Urinary bladder (tissue), 4 donors: ENCODE data around the gene SETD1A. TPM values are rescaled to one million over a fixed set of nuclear protein-coding genes. Genes with fewer than 3 reads are reported as not detected.
"Not testable (repeated sequence)": the region's sequence is repeated elsewhere in the genome, so short reads cannot be mapped to it uniquely, and the experiment has no call there.

Experiments used
- DNase-seq: peaks from one replicate; pipeline ENCODE4 v3.0.0-alpha.2; 2015; ENCODE audit errors: extremely low spot score
- H3K27ac ChIP-seq: one replicate; pipeline ENCODE4 v1.5.1; 2013; ENCODE audit warnings: low read depth, mild to moderate bottlenecking, moderate library complexity
- H3K36me3 ChIP-seq: one replicate; pipeline ENCODE4 v1.6.1; 2013; ENCODE audit warnings: mild to moderate bottlenecking, moderate library complexity; ENCODE audit not compliant: insufficient read depth
- H3K4me1 ChIP-seq: one replicate; pipeline ENCODE4 v1.6.1; 2013; ENCODE audit warnings: mild to moderate bottlenecking, moderate library complexity; ENCODE audit not compliant: insufficient read depth
- H3K4me3 ChIP-seq: one replicate; pipeline ENCODE4 v1.5.1; 2013; ENCODE audit warnings: low read depth, low read length
- WGBS: extraction: QIAGEN DNeasy Blood & Tissue Kit; methylation state at CpG from one replicate; pipeline ENCODE4 v1.1.7; 2013; 5-methylcytosine and 5-hydroxymethylcytosine counted together
- polyA plus RNA-seq: library from polyadenylated mRNA; stranded (reverse); fragments of 200-250 nt; gene quantifications from one replicate; pipeline ENCODE4 v1.2.3, GENCODE V29; 2013
- total RNA-seq: library from RNA; depleted of rRNA; stranded (reverse); fragments of >200 nt; gene quantifications from one replicate; pipeline ENCODE4 v1.2.3, GENCODE V29; 2014
- donor health status: healthy with polysubstance abuse.
- donor health status: healthy.

SETD1A gene
- total and polyA plus RNA-seq, 2 donors, result 2.9 to 14.6 TPM

- no peak for DNase-seq
- no peaks in the 10 kb centered on the region for H3K4me1 ChIP-seq
- no peak overlapping the region for H3K27ac ChIP-seq
- H3K4me3 ChIP-seq, result no peak overlapping the region
- WGBS, result 72% methylated on average over 6 of the region's 6 CpGs
- no peaks in the 10 kb centered on the region for H3K36me3 ChIP-seq
Observed at GRCh38 chr16:31008149-31008548, 50.6 kb downstream of the SETD1A start.

GRCh38 chr16:31008551-31008950, 51.0 kb downstream of the SETD1A start:
- no peak overlapping the region for H3K27ac ChIP-seq
- no peak for DNase-seq
- WGBS, result 90% methylated on average over 5 of the region's 5 CpGs
- H3K4me1 ChIP-seq, result no peaks in the 10 kb centered on the region
- H3K4me3 ChIP-seq, result no peak overlapping the region
- no peaks in the 10 kb centered on the region for H3K36me3 ChIP-seq

GRCh38 chr16:31009120-31009519, 51.6 kb downstream of the SETD1A start:
- 83% methylated on average over 7 of the region's 7 CpGs for WGBS
- no peaks in the 10 kb centered on the region for H3K36me3 ChIP-seq
- H3K4me1 ChIP-seq, result no peaks in the 10 kb centered on the region
- no peak overlapping the region for H3K27ac ChIP-seq
- no peak for DNase-seq
- no peak overlapping the region for H3K4me3 ChIP-seq

GRCh38 chr16:31009894-31010584, 52.5 kb downstream of the SETD1A start:
- Histone ChIP-seq H3K4me3 (peak overlapping the region; percentile 17), H3K27ac (no peak overlapping the region), H3K4me1 (no peaks in the 10 kb centered on the region), H3K36me3 (no peaks in the 10 kb centered on the region)
- WGBS, result 9% methylated on average over 36 of the region's 36 CpGs
- DNase-seq, result no peak

GRCh38 chr16:31010585-31011325, 53.2 kb downstream of the SETD1A start, which contains the start of gene STX1B:
Gene STX1B (minus strand): TSS chr16:31010638. CDS start chr16:31010396, 242 bp downstream.
- 7% methylated on average over 45 of the region's 45 CpGs for WGBS
- H3K4me1 ChIP-seq, result no peaks in the 10 kb centered on the region
- no peak within 1 kb of the TSS for H3K27ac ChIP-seq
- H3K36me3 ChIP-seq, result no peaks in the 10 kb centered on the region
- no peak for DNase-seq
- H3K4me3 ChIP-seq, result peak within 1 kb of the TSS; percentile 17

GRCh38 chr16:31011815-31012214, 54.3 kb downstream of the SETD1A start:
- not testable (repeated sequence) for H3K4me1 ChIP-seq, DNase-seq, H3K4me3 ChIP-seq, H3K27ac ChIP-seq, H3K36me3 ChIP-seq
- 83% methylated on average over 7 of the region's 7 CpGs for WGBS

GRCh38 chr16:31013292-31013691, 55.7 kb downstream of the SETD1A start:
- not testable (repeated sequence) for H3K4me3 ChIP-seq

GRCh38 chr16:31016018-31016417, 58.5 kb downstream of the SETD1A start:
- Histone ChIP-seq H3K36me3 (no peaks in the 10 kb centered on the region), H3K27ac (no peak overlapping the region), H3K4me1 (no peaks in the 10 kb centered on the region), H3K4me3 (no peak overlapping the region)
- DNase-seq, result no peak
- WGBS, result 68% methylated on average over 6 of the region's 6 CpGs

More at GRCh38 chr16:31013292-31013691, 55.7 kb downstream of the SETD1A start:
- not testable (repeated sequence) for DNase-seq, H3K4me1 ChIP-seq, H3K27ac ChIP-seq, H3K36me3 ChIP-seq

GRCh38 chr16:31017756-31018155, 60.2 kb downstream of the SETD1A start:
- H3K36me3 ChIP-seq, DNase-seq, H3K4me1 ChIP-seq, H3K4me3 ChIP-seq, H3K27ac ChIP-seq: not testable (repeated sequence)
- WGBS, result 88% methylated on average over 10 of the region's 10 CpGs

- no peak overlapping the region for H3K27ac ChIP-seq
- H3K4me1 ChIP-seq, result no peaks in the 10 kb centered on the region
Observed at GRCh38 chr16:31020536-31020935, 63.0 kb downstream of the SETD1A start.

GRCh38 chr16:31022544-31023251, 65.1 kb downstream of the SETD1A start:
- no peak overlapping the region for H3K4me3 ChIP-seq
- H3K4me1 ChIP-seq, result no peaks in the 10 kb centered on the region
- DNase-seq, result no peak
- H3K36me3 ChIP-seq, result no peaks in the 10 kb centered on the region
- no peak overlapping the region for H3K27ac ChIP-seq
- WGBS, result 82% methylated on average over 12 of the region's 12 CpGs

More at GRCh38 chr16:31020536-31020935, 63.0 kb downstream of the SETD1A start:
- 94% methylated on average over 3 of the region's 3 CpGs for WGBS
- DNase-seq, result no peak
- no peak overlapping the region for H3K4me3 ChIP-seq
- H3K36me3 ChIP-seq, result no peaks in the 10 kb centered on the region

- Histone ChIP-seq H3K4me1 (no peaks in the 10 kb centered on the region), H3K27ac (no peak overlapping the region), H3K36me3 (no peaks in the 10 kb centered on the region), H3K4me3 (no peak overlapping the region)
- no peak for DNase-seq
- 90% methylated on average over 4 of the region's 4 CpGs for WGBS
Observed at GRCh38 chr16:31023252-31023602, 65.7 kb downstream of the SETD1A start.

- no peaks in the 10 kb centered on the region for H3K36me3 ChIP-seq
- H3K4me3 ChIP-seq, result no peak overlapping the region
- H3K4me1 ChIP-seq, result no peaks in the 10 kb centered on the region
- H3K27ac ChIP-seq, result no peak overlapping the region
- DNase-seq, result no peak
- 64% methylated on average over 6 of the region's 6 CpGs for WGBS
Observed at GRCh38 chr16:31023627-31024226, 66.2 kb downstream of the SETD1A start.
